MV-4-11 (cell line): ENCODE results near the gene KLK8.
A peak's percentile ranks its signal among the peaks of the same experiment; 100 is the strongest.

Experiments
- DNase-seq: peaks from one replicate; lab custom pipeline; 2025; lab: John Stamatoyannopoulos, UW

The KLK8 gene

GRCh38 chr19:51001515-51001914, at the start of gene KLK8:
Gene KLK8, minus strand, starts transcription at chr19:51001604. Its CDS starts 437 bp downstream, at chr19:51001167.
- DNase-seq = no peak

GRCh38 chr19:51047031-51047335, 45.6 kb upstream of the KLK8 start:
- DNase-seq = no peak

GRCh38 chr19:51044327-51044726, 42.9 kb upstream of the KLK8 start:
- no peak for DNase-seq

- DNase-seq = no peak
These were observed 42.1 kb upstream of the KLK8 start for GRCh38 chr19:51043497-51043896.

GRCh38 chr19:51040151-51040550, 38.7 kb upstream of the KLK8 start:
- DNase-seq = no peak

GRCh38 chr19:51036519-51036918, 35.1 kb upstream of the KLK8 start:
- no peak for DNase-seq

GRCh38 chr19:51034704-51035103, 33.3 kb upstream of the KLK8 start, which contains the start of gene KLK12:
Gene KLK12, minus strand, starts transcription at chr19:51035002. Its CDS starts 381 bp downstream, at chr19:51034621.
- DNase-seq = no peak

- no peak for DNase-seq
These were observed 30.4 kb upstream of the KLK8 start for GRCh38 chr19:51031880-51032225.

GRCh38 chr19:51031220-51031879, 29.9 kb upstream of the KLK8 start:
- DNase-seq = no peak

- DNase-seq = no peak
These were observed 29.2 kb upstream of the KLK8 start for GRCh38 chr19:51030631-51031030.

GRCh38 chr19:51029718-51030117, 28.3 kb upstream of the KLK8 start:
- DNase-seq = no peak

- DNase-seq = no peak
These were observed 26.5 kb upstream of the KLK8 start for GRCh38 chr19:51027873-51028272.

GRCh38 chr19:51027126-51027806, 25.9 kb upstream of the KLK8 start:
- no peak for DNase-seq

- DNase-seq = no peak
These were observed 25.1 kb upstream of the KLK8 start, which contains the start of gene KLK11 for GRCh38 chr19:51026554-51026831. Gene KLK11, minus strand, starts transcription at chr19:51026616. Its CDS starts 985 bp downstream, at chr19:51025631.

GRCh38 chr19:51025809-51026553, 24.6 kb upstream of the KLK8 start:
- DNase-seq = no peak

GRCh38 chr19:51025401-51025800, 24.0 kb upstream of the KLK8 start:
- no peak for DNase-seq

- DNase-seq = no peak
These were observed 23.5 kb upstream of the KLK8 start for GRCh38 chr19:51024924-51025323.

- DNase-seq = no peak
These were observed 22.5 kb upstream of the KLK8 start for GRCh38 chr19:51023946-51024345.

GRCh38 chr19:51022526-51022925, 21.1 kb upstream of the KLK8 start:
- no peak for DNase-seq

GRCh38 chr19:51020988-51021651, 19.7 kb upstream of the KLK8 start:
- peak; percentile 47 for DNase-seq

GRCh38 chr19:51019544-51019925, 18.1 kb upstream of the KLK8 start, which contains the start of gene KLK10:
Gene KLK10, minus strand, starts transcription at chr19:51019709. Its CDS starts 579 bp downstream, at chr19:51019130.
- no peak for DNase-seq

GRCh38 chr19:51018745-51019543, 17.5 kb upstream of the KLK8 start:
- no peak for DNase-seq
